HepG2 (cell line): Measurements from ENCODE around the gene ZNF575. TPM values are rescaled to one million over a fixed set of nuclear protein-coding genes. Genes with fewer than 3 reads are reported as not detected.

ENCODE experiments used
- AFF4 ChIP-seq: sonication (generic); formaldehyde crosslinking; IDR thresholded peaks from 2 replicates; pipeline ENCODE4 v1.4.0; 2020; ENCODE audit warnings: missing genetic modification reagents
- DBP ChIP-seq: sonication (generic); formaldehyde crosslinking; IDR thresholded peaks from 2 replicates; pipeline ENCODE4 v1.4.0; 2020; ENCODE audit warnings: missing genetic modification reagents; ENCODE audit errors: not compliant biosample characterization
- ERF ChIP-seq: IDR thresholded peaks from 2 replicates; pipeline ENCODE4 v1.6.1; 2018; ENCODE audit warnings: missing biosample characterization, missing genetic modification reagents
- IKZF4 ChIP-seq: sonication (generic); formaldehyde crosslinking; IDR thresholded peaks from 2 replicates; pipeline ENCODE4 v1.5.1; 2020; ENCODE audit warnings: borderline replicate concordance, mild to moderate bottlenecking, low read depth, missing genetic modification reagents; ENCODE audit errors: not compliant biosample characterization
- NPAS2 ChIP-seq: sonication (generic); formaldehyde crosslinking; IDR thresholded peaks from 2 replicates; pipeline ENCODE4 v1.8.0; 2022; ENCODE audit warnings: mild to moderate bottlenecking, missing genetic modification reagents, borderline replicate concordance
- PCBP1 ChIP-seq: fragments of 200-400 bp; formaldehyde crosslinking; IDR thresholded peaks from 2 replicates; pipeline ENCODE4 v1.6.1; 2017; ENCODE audit warnings: mild to moderate bottlenecking, low read depth, low read length, borderline replicate concordance
- PREB ChIP-seq: sonication (generic); formaldehyde crosslinking; IDR thresholded peaks from 2 replicates; pipeline ENCODE4 v1.4.0; 2020; ENCODE audit warnings: missing genetic modification reagents
- PRPF4 ChIP-seq: fragments of 200-400 bp; formaldehyde crosslinking; IDR thresholded peaks from 2 replicates; pipeline ENCODE4 v1.6.1; 2016; ENCODE audit warnings: low read length, low read depth; ENCODE audit not compliant: poor library complexity, severe bottlenecking
- REPIN1 ChIP-seq: sonication (generic); formaldehyde crosslinking; IDR thresholded peaks from 2 replicates; pipeline ENCODE4 v1.8.0; 2022; ENCODE audit warnings: missing genetic modification reagents, low read depth, mild to moderate bottlenecking, borderline replicate concordance
- THRA ChIP-seq: sonication (generic); formaldehyde crosslinking; IDR thresholded peaks from 2 replicates; pipeline ENCODE4 v1.4.0; 2020; ENCODE audit warnings: missing genetic modification reagents, borderline replicate concordance
- ZBTB44 ChIP-seq: sonication (generic); formaldehyde crosslinking; IDR thresholded peaks from 2 replicates; pipeline ENCODE4 v1.4.0; 2020; ENCODE audit warnings: missing genetic modification reagents
- ZFX ChIP-seq: sonication (generic); formaldehyde crosslinking; IDR thresholded peaks from 2 replicates; pipeline ENCODE4 v1.4.0; 2020; ENCODE audit warnings: mild to moderate bottlenecking, low read depth, missing genetic modification reagents, moderate library complexity
- ZNF292 ChIP-seq: sonication (generic); formaldehyde crosslinking; IDR thresholded peaks from 2 replicates; pipeline ENCODE4 v1.8.1; 2022; ENCODE audit warnings: mild to moderate bottlenecking, low read depth, missing genetic modification reagents, borderline replicate concordance
- ZNF333 ChIP-seq: sonication (generic); formaldehyde crosslinking; IDR thresholded peaks from 2 replicates; pipeline ENCODE4 v1.4.0; 2020; ENCODE audit warnings: mild to moderate bottlenecking, missing genetic modification reagents, borderline replicate concordance
- ZNF562 ChIP-seq: sonication (generic); formaldehyde crosslinking; IDR thresholded peaks from 2 replicates; pipeline ENCODE4 v1.8.0; 2022; ENCODE audit warnings: missing genetic modification reagents, borderline replicate concordance
- ZNF713 ChIP-seq: sonication (generic); formaldehyde crosslinking; IDR thresholded peaks from 2 replicates; pipeline ENCODE4 v1.4.0; 2020; ENCODE audit warnings: mild to moderate bottlenecking, missing genetic modification reagents
- polyA plus RNA-seq, 8 experiments: library from polyadenylated mRNA; depleted of rRNA in 3 of 8; stranded (reverse) in 7 of 8; unstranded in 1 of 8; fragments of >200 nt; fragmentation: Illumina TruSeq in 4 of 8; extraction: Trizol in 4 of 8; gene quantifications; 2 replicates each; pipeline versions ENCODE4 v1.2.1 to v1.2.3, GENCODE V29; 2011 to 2016; ENCODE audit warnings: low read depth in 4 of 8, missing spikeins in 1 of 8, mixed read lengths in 1 of 8; ENCODE audit not compliant: insufficient read depth in 1 of 8
- total RNA-seq, 5 experiments: library from RNA; depleted of rRNA; stranded (reverse); fragments of >200 nt; fragmentation: Illumina TruSeq; extraction: Trizol; gene quantifications; 2 replicates each; pipeline ENCODE4 v1.2.3, GENCODE V29; 2016; ENCODE audit warnings: low read depth in 1 of 5

Gene ZNF575
- total and polyA plus RNA-seq, 2 of the 13 experiments (the other 11 are each of a cell fraction or from before 2014, with no cell fraction given), result 0.17 to 0.27 TPM

GRCh38 chr19:43526884-43527859, 5.8 kb upstream of the ZNF575 start, which contains the start of gene ETHE1 (continued):
- TF ChIP-seq THRA (peak; percentile 54; the same call in 1 of the 2 replicates), IKZF4 (CRISPR knock-in tag) (peak; percentile 48), REPIN1 (CRISPR knock-in tag) (0 out of 2 replicates have a peak, but pooled peaks have one; percentile 53), ZFX (CRISPR knock-in tag) (peak; percentile 74), ZBTB44 (CRISPR knock-in tag) (no peak), ZNF713 (CRISPR knock-in tag) (no peak), PCBP1 (no peak), AFF4 (CRISPR knock-in tag) (no peak), ZNF333 (no peak), ZNF562 (CRISPR knock-in tag) (no peak), PRPF4 (no peak), DBP (CRISPR knock-in tag) (no peak), NPAS2 (CRISPR knock-in tag) (no peak), ZNF292 (CRISPR knock-in tag) (no peak), PREB (CRISPR knock-in tag) (no peak), ERF (peak; percentile 56)
